T-helper 9 cell (primary cell): ENCODE results near the gene ZBTB5.
A peak's percentile ranks its signal among the peaks of the same experiment; 100 is the strongest.
"Not testable (repeated sequence)": the region's sequence is repeated elsewhere in the genome, so short reads cannot be mapped to it uniquely, and the experiment has no call there.

Source experiments
- DNase-seq: peaks from one replicate; pipeline ENCODE4 v3.0.0-alpha.2; 2020

ZBTB5 gene

GRCh38 chr9:37486616-37487548 lies 21.6 kb upstream of the ZBTB5 start:
- DNase-seq: no peak

DNA sequence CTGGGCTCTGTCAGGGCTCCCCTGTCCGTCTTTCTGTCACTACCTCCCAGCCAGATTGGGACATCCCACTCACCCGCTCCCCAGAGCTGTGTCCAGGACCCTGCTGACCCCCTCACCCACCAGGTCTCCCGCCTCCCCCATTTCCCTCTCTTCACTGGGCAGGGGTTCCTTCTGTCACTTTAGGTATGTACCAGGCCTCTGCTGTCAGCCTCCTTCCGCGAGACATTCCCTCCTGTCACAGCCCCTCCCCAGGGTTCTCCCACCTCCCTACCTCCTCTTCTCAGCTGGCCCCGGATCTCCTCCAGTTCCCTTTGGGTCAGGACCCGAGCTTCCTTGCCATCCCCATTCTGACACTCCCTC lies 21.0 kb upstream of the ZBTB5 start:
- DNase-seq: no peak

DNA sequence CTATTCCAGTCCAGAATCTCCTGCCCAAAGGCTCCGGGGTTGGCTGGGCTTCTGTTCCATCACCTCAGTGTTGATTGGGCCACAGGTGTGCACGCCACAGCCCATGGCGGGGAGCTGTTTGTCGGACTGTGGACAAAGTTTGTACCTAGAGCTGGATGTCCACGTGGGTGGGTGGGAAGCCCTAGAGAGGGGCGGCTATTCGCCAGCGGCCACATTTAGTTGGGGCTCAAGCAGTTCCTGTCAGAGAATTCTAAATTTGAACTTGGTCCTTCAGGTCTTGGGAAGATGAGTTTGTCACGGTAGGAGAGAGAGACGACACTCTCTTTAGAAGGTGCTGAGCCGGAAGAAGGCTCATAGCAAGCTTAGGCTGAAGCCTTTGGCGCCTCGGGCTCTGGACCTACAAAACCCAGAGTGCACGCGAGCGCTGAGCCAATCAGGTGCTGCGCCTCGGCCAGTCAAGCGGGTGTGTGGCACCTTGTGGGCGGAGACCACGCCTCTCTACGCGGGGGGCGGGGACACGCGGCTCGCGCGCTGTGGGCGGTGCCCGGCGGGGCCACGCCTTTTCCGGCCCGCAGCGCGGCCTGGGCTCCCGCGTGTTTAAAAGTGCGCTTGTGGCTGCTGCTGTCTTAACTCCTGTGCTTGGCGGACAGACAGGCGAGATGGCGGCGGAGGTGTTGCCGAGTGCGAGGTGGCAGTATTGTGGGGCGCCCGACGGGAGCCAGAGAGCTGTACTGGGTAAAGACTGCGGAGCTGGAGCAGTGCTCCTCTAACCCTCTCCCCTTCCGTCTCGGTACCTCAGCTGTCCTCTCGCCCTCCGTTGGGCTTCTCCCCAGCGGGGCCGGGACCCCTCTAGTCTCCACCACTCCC lies 20.4 kb upstream of the ZBTB5 start, which contains the start of gene POLR1E:
TSS of gene POLR1E (plus strand) at position 560 of the 867 bp plus-strand sequence. CDS start at position 660, 100 bp downstream.
- DNase-seq: peak; percentile 95

- DNase-seq: no peak
Observed at GRCh38 chr9:37480759-37481158, 15.5 kb upstream of the ZBTB5 start.

GRCh38 chr9:37477987-37478619 lies 12.9 kb upstream of the ZBTB5 start:
- DNase-seq: not testable (repeated sequence)

GRCh38 chr9:37477443-37477842 lies 12.2 kb upstream of the ZBTB5 start:
- DNase-seq: not testable (repeated sequence)

- no peak for DNase-seq
Observed at GRCh38 chr9:37476930-37477329, 11.7 kb upstream of the ZBTB5 start.

DNA sequence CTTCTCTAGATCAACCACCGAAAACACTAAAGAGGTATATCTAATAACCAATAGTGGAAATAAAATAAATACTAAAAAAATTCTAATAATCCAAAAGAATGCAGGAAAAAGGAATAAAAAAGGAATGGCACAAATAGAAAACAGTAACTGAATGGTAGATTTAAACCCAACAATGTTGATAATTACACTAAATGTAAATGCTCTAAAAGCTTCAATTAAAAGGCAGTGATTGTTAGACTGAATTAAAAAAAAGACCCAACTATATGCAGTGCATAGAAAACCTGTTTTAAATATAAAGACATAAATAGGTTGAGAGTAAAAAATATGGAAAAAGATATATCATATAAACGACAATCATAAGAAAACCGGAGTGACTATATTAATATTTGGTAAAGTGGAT lies 9.2 kb upstream of the ZBTB5 start:
- DNase-seq: no peak

DNA sequence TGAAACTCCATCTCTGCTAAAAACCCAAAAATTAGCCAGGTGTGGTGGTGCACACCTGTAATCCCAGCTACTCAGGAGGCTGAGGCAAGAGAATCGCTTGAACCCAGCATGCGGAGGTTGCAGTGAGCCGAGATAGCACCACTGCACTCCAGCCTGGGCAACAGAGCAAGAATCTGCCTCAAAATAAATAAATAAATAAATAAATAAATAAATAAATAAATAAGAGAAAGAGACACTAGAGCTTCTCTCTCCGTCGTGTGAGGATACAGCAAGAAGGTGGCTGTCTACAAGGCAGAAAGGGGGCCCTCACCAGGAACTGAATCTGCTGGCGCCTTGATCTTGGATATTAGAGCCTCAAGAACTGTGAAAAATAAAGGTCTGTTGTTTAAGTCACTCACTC lies 8.7 kb upstream of the ZBTB5 start:
- not testable (repeated sequence) for DNase-seq

GRCh38 chr9:37471942-37472684 lies 6.9 kb upstream of the ZBTB5 start:
- no peak for DNase-seq

- DNase-seq: no peak
Observed at GRCh38 chr9:37468620-37469019, 3.4 kb upstream of the ZBTB5 start.

DNA sequence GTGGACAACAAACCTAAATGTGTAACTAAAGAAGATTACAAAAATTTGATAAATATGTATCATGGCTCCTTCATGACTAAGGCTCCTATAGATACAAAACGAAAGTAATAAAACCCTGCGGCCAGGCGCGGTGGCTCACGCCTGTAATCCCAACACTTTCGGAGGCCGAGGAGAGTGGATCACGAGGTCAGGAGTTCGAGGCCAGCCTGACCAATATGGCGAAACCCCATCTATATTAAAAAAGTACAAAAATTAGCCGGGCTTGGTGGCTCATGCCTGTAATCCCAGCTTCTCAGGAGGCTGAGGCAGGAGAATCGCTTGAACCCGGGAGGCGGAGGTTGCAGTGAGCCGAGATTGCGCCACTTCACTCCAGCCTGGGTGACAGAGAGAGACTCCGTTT lies 2.3 kb upstream of the ZBTB5 start:
- not testable (repeated sequence) for DNase-seq

GRCh38 chr9:37466037-37466709 lies 923 bp upstream of the ZBTB5 start:
- DNase-seq: peak; percentile 20

DNA sequence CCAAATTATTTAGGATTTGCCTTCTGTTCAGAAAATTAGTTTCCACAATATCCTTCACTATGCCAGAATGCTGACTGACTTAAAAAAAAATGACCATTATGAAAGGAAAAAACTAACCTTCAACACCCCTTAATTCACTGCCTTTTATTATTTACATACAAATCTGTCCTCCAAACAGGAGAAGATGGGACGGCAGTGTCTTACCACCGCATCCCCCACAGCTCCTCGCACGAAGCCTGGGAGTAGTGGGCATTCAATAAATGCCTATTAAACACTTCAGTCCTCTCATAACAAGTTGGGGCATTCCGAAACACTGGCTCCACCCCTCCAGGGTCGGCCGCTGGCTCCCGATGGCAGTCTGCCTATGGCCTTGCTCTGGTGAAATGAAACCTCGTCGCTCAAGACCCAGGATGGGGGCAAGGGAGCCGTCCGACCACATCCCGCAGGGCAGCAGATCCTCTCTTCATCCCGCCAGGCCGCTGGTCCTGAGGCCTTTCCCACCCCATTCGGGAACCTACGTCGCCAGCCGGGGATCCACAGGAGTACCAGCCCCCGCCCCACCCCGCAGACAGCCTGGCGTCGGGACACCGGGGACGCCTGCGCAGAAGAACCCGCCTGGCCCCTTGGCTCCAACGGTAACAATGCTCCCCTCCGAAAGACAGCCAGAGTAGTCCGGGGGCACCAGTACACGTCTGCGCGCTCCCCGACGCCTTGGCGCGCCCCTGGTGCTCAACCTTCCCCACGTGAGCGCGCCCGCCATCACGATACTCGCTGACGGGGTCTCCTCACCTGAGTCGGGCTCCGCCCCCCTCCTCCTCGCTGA lies 613 bp downstream of the ZBTB5 start:
- DNase-seq: peak; percentile 81

DNA sequence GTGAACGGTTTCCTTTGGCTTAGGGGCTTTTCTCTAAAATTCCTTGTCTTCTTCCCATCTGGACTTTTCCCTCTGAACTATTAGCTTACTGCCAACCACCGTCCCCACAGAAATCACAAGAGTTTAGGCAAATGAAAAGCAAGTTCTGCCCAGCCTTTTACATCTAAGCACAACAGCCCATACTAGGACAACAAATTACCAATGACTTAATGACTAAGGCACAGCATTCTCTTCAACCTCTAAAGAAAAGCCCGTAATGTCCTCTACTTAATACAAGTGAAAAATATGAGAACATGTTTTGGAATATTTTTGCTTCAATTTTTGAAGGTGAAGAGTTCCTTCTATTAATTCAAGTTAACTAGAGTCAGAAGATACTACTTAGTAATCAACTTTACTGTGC lies 1.2 kb downstream of the ZBTB5 start:
- DNase-seq: no peak

DNA sequence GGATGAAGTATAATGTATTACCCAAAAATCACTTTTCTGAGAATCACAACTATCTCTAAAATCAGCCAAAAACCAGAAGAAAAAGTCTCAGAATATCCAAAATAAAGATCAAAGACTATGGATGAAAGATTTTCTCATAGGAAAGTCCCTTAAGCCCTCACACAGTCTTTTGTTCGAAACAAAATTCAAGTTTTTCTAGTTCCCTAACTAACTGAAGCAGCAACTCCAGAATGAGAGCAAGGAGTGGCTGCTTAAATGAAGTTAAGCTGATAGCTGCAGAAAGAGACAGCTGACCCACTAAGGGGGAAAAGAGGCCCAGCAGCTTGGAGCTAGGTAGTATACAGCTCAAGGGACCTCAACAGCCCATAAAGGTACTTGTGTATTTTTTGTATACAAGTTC lies 8.4 kb downstream of the ZBTB5 start:
- no peak for DNase-seq

- no peak for DNase-seq
Observed at GRCh38 chr9:37455884-37456647, 9.2 kb downstream of the ZBTB5 start.

- DNase-seq: no peak
Observed at GRCh38 chr9:37454238-37454637, 11.0 kb downstream of the ZBTB5 start.

DNA sequence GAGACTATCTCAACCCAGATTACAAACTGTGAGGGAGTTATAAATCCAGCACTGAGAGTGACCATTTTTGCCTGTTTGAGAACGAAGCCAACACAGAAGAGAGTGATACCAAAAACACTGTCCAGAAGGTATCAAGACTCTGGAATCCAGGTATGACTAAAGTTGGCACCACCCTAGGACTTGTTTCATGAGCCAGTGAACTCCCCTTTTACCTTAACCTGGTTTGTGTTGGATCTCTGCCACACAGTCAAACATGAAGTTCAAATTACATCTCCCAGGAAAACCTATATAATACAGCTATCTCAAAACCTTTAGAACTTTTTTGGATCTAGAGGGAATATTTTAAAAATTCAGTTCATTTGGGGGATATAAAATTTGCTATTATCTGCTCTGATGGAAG lies 11.4 kb downstream of the ZBTB5 start:
- no peak for DNase-seq

DNA sequence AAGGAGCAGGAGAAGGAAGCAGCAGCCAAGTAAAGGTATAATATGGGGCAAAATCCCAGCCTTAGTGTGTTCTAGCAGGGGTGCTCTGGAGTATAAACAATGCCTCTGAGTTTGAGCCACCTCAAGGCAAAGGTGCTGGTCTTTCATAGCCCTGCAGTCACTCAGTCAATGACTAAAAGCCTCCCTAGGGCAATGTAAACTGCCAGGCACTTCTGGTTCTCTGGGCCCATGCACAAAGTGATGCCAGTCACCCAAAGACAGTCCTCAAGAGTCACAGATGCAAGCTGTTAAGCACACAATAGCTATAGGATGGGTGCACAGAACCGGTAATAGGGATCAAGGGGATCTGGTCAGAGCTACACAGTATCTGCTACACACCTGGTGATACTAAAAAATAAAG lies 12.6 kb downstream of the ZBTB5 start:
- no peak for DNase-seq
